Skeletal muscle cell (primary cell): ENCODE results near the gene IL21R.

Experiments
- DNase-seq: peaks from one replicate; pipeline ENCODE4 v3.0.0-alpha.2; 2010; ENCODE audit warnings: low read depth
- H3K4me3 ChIP-seq: 2 replicates; pipeline ENCODE4 v1.5.1; 2011; ENCODE audit warnings: low read depth, mild to moderate bottlenecking, control low read depth, low read length, moderate library complexity

Gene IL21R

GRCh38 chr16:27499659-27500055 is 97.7 kb downstream of the IL21R start:
- DNase-seq = no peak
- no peak overlapping the region for H3K4me3 ChIP-seq

GRCh38 chr16:27500801-27501200 is 98.8 kb downstream of the IL21R start:
- no peak overlapping the region for H3K4me3 ChIP-seq
- no peak for DNase-seq
